Osteoblast (primary cell): ENCODE results near the gene SLITRK4. TPM values are rescaled to one million over a fixed set of nuclear protein-coding genes. Genes with fewer than 3 reads are reported as not detected.

ENCODE experiments used
- DNase-seq: peaks from one replicate; pipeline ENCODE4 v3.0.0; 2011; ENCODE audit warnings: low spot score, mixed read lengths; ENCODE audit not compliant: insufficient read length; ENCODE audit errors: missing footprints
- H2AFZ ChIP-seq: 2 replicates; pipeline ENCODE4 v1.6.0; 2011; ENCODE audit warnings: mild to moderate bottlenecking, low read length
- H3K27ac ChIP-seq: 2 replicates; pipeline ENCODE4 v1.5.1; 2011; ENCODE audit warnings: mild to moderate bottlenecking, low read depth, low read length, moderate library complexity
- H3K27me3 ChIP-seq: 2 replicates; pipeline ENCODE4 v1.6.0; 2012; ENCODE audit warnings: mild to moderate bottlenecking, control low read depth, inconsistent platforms, low read length, moderate library complexity; ENCODE audit not compliant: insufficient read depth
- H3K36me3 ChIP-seq: 2 replicates; pipeline ENCODE4 v1.5.1; 2011; ENCODE audit warnings: mild to moderate bottlenecking, low read length, control low read depth, moderate library complexity; ENCODE audit not compliant: insufficient read depth
- H3K4me1 ChIP-seq: 2 replicates; pipeline ENCODE4 v1.5.1; 2011; ENCODE audit warnings: mild to moderate bottlenecking, low read length, control low read depth, moderate library complexity; ENCODE audit not compliant: insufficient read depth
- H3K4me2 ChIP-seq: 2 replicates; pipeline ENCODE4 v1.6.0; 2011; ENCODE audit warnings: mild to moderate bottlenecking, low read length; ENCODE audit not compliant: insufficient read depth
- H3K4me3 ChIP-seq: fragments of 200-600 bp; sonication (generic); 3 replicates; pipeline ENCODE4 v1.5.1; 2012; ENCODE audit warnings: mild to moderate bottlenecking, low read length, inconsistent platforms; ENCODE audit not compliant: insufficient read depth
- H3K79me2 ChIP-seq: 2 replicates; pipeline ENCODE4 v1.6.0; 2012; ENCODE audit warnings: mild to moderate bottlenecking, low read length, control low read depth, inconsistent platforms; ENCODE audit not compliant: insufficient read depth
- H3K9me3 ChIP-seq: 2 replicates; pipeline ENCODE4 v1.5.1; 2011; ENCODE audit warnings: low read depth, low read length, control low read depth
- H4K20me1 ChIP-seq: 2 replicates; pipeline ENCODE4 v1.6.0; 2012; ENCODE audit warnings: mild to moderate bottlenecking, low read length, control low read depth; ENCODE audit not compliant: insufficient read depth
- CTCF ChIP-seq: IDR thresholded peaks from 2 replicates; pipeline ENCODE4 v1.5.1; 2011; ENCODE audit warnings: mild to moderate bottlenecking, low read depth, low read length, moderate library complexity; ENCODE audit errors: extremely low read depth
- total RNA-seq: library from RNA; depleted of rRNA; stranded (reverse); fragments of >200 nt; gene quantifications from 2 replicates; pipeline ENCODE4 v1.2.3, GENCODE V29; 2012

SLITRK4 gene
- total RNA-seq, 1 donor, result 0.36 TPM

GRCh38 chrX:143664302-143664701 is 28.4 kb upstream of the SLITRK4 start:
- peak; percentile 48 for TF ChIP-seq CTCF
- H3K27me3 ChIP-seq, result no peaks in the 10 kb centered on the region
- no peak overlapping the region for H3K4me2 ChIP-seq
- H2AFZ ChIP-seq, result no peak overlapping the region
- H4K20me1 ChIP-seq, result no peaks in the 10 kb centered on the region
- no peak overlapping the region for H3K27ac ChIP-seq
- no peak overlapping the region for H3K4me3 ChIP-seq
- H3K79me2 ChIP-seq, result no peaks in the 10 kb centered on the region
- H3K4me1 ChIP-seq, result no peaks in the 10 kb centered on the region
- H3K9me3 ChIP-seq, result no peaks in the 10 kb centered on the region
- H3K36me3 ChIP-seq, result no peaks in the 10 kb centered on the region
- DNase-seq, result no peak

- H4K20me1 ChIP-seq, result no peaks in the 10 kb centered on the region
- no peak overlapping the region for H3K4me2 ChIP-seq
- no peaks in the 10 kb centered on the region for H3K27me3 ChIP-seq
- TF ChIP-seq CTCF, result no peak
- no peaks in the 10 kb centered on the region for H3K9me3 ChIP-seq
- no peak overlapping the region for H3K4me3 ChIP-seq
- H2AFZ ChIP-seq, result no peak overlapping the region
- no peak for DNase-seq
- no peaks in the 10 kb centered on the region for H3K79me2 ChIP-seq
- H3K4me1 ChIP-seq, result no peaks in the 10 kb centered on the region
- H3K27ac ChIP-seq, result no peak overlapping the region
- no peaks in the 10 kb centered on the region for H3K36me3 ChIP-seq
These were observed 27.9 kb upstream of the SLITRK4 start for GRCh38 chrX:143663755-143664154.

- DNase-seq, result no peak
- H3K27ac ChIP-seq, result no peak overlapping the region
- no peak overlapping the region for H3K4me2 ChIP-seq
- no peaks in the 10 kb centered on the region for H4K20me1 ChIP-seq
- H3K4me1 ChIP-seq, result no peaks in the 10 kb centered on the region
- H3K36me3 ChIP-seq, result no peaks in the 10 kb centered on the region
- TF ChIP-seq CTCF, result no peak
- H3K79me2 ChIP-seq, result no peaks in the 10 kb centered on the region
- no peak overlapping the region for H2AFZ ChIP-seq
- no peaks in the 10 kb centered on the region for H3K27me3 ChIP-seq
- no peak overlapping the region for H3K4me3 ChIP-seq
- H3K9me3 ChIP-seq, result no peaks in the 10 kb centered on the region
These were observed 25.4 kb upstream of the SLITRK4 start for GRCh38 chrX:143661286-143661685.

GRCh38 chrX:143648705-143649104 is 12.8 kb upstream of the SLITRK4 start:
- H3K9me3 ChIP-seq, result no peaks in the 10 kb centered on the region
- no peaks in the 10 kb centered on the region for H3K4me1 ChIP-seq
- no peaks in the 10 kb centered on the region for H3K27me3 ChIP-seq
- H2AFZ ChIP-seq, result no peak overlapping the region
- no peak for TF ChIP-seq CTCF
- no peak overlapping the region for H3K4me2 ChIP-seq
- no peaks in the 10 kb centered on the region for H4K20me1 ChIP-seq
- DNase-seq, result no peak
- H3K36me3 ChIP-seq, result no peaks in the 10 kb centered on the region
- H3K79me2 ChIP-seq, result no peaks in the 10 kb centered on the region
- no peak overlapping the region for H3K27ac ChIP-seq
- no peak overlapping the region for H3K4me3 ChIP-seq
